ENCODE measurements around the gene STXBP5. TPM values are rescaled to one million over a fixed set of nuclear protein-coding genes. Genes with fewer than 3 reads are reported as not detected.
A peak's percentile ranks its signal among the peaks of the same experiment; 100 is the strongest.

STXBP5 gene
- total and polyA plus RNA-seq, 2 of the 4 experiments (the other 2 are of a cell fraction): 13.2 to 46.4 TPM

DNA sequence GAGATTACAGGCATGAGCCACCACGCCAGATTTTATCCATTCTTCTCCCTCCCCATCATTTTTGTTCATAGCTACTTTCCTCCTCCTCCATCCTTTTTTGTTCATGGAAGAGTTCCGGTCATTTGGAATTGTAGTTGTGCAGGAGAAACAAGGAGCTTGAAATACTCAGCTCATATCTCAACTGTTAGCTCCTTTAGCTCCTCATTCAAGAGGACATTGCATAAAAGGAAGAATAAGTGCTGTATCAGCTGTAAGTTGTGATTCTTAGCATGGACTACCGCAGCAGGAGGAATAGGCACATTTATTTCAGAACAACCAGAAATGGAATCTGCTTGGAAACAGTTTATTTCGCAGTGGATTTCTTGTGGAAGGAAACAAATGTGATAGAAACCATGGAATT is 7.6 kb downstream of the STXBP5 start:
- Histone ChIP-seq H3K27ac (ENCODE audit: insufficient read depth, low read length) (no peak overlapping the region), H3K4me2 (ENCODE audit: low read depth, low read length) (no peak overlapping the region), H2AK5ac (ENCODE audit: low read depth, low read length) (no peak overlapping the region), H3K9ac (ENCODE audit: low read depth, low read length) (no peak overlapping the region), H3K23ac (ENCODE audit: low read depth, low read length) (peak overlapping the region; percentile 20; the same call in 1 of the 2 replicates), H2BK15ac (ENCODE audit: low read depth, low read length) (no peak overlapping the region), H4K20me1 (ENCODE audit: insufficient read depth, low read length) (peaks cover 4% of the 10 kb centered on the region; the same call in 1 of the 2 replicates), H3K27me3 (ENCODE audit: control insufficient read depth, insufficient read depth, low read length) (no peaks in the 10 kb centered on the region), H3K4ac (ENCODE audit: low read depth, low read length) (no peak overlapping the region), H2AFZ (replicated peaks; ENCODE audit: low read length, poor library complexity) (no peak overlapping the region), H4K5ac (ENCODE audit: low read depth, low read length) (no peak overlapping the region), H3K79me1 (ENCODE audit: low read depth in 1 of 2, low read length in 2 of 2) (peaks cover 13 to 43% of the 10 kb centered on the region in 2 experiments; a peak in 3 of 4 replicates), H3K36me3 (ENCODE audit: control insufficient read depth, insufficient read depth, low read length) (peaks cover 7% of the 10 kb centered on the region; the same call in 1 of the 2 replicates), H3K4me3 (ENCODE audit: insufficient read depth, low read depth, low read length) (no peak overlapping the region), H4K8ac (ENCODE audit: low read depth in 2 of 2, low read length in 2 of 2) (no peak overlapping the region), H3K56ac (ENCODE audit: extremely low read depth, insufficient read depth, low read length) (no peak overlapping the region), H4K91ac (ENCODE audit: insufficient read depth, low read depth, low read length) (no peak overlapping the region), H2BK20ac (ENCODE audit: low read depth, low read length) (no peak overlapping the region), H3K4me1 (ENCODE audit: control insufficient read depth, insufficient read depth, low read length) (peaks cover 2% of the 10 kb centered on the region), H2BK5ac (ENCODE audit: low read depth, low read length, poor library complexity, severe bottlenecking) (no peak overlapping the region), H3K14ac (replicated peaks; ENCODE audit: low read depth, low read length) (0 out of 2 replicates have a peak overlapping the region, but pooled peaks have one; percentile 37), H3K18ac (ENCODE audit: low read depth, low read length) (peak overlapping the region; percentile 1; the same call in 1 of the 2 replicates), H3K9me3 (ENCODE audit: control insufficient read depth, insufficient read depth, low read length) (no peaks in the 10 kb centered on the region), H2BK120ac (ENCODE audit: low read depth, low read length) (no peak overlapping the region), H3K9me1 (ENCODE audit: insufficient read depth, low read length) (peaks cover 2% of the 10 kb centered on the region; the same call in 1 of the 2 replicates), H2AK9ac (replicated peaks; ENCODE audit: low read depth, low read length, poor library complexity) (no peak overlapping the region)
- intact Hi-C loops (cut with micrococcal nuclease): no loop called here
- CTCF ChIA-PET: no interaction called here
- no peak for DNase-seq
- TF ChIP-seq MAFK (IDR thresholded peaks at IDR 0.05; ENCODE audit: low read depth, low read length) (peak; percentile 65), NFE2L2 (IDR thresholded peaks at IDR 0.05; ENCODE audit: low read depth, low read length) (no peak)
- WGBS, 2 experiments (ENCODE audit: extremely low coverage in 2 of 2, insufficient read length in 1 of 2): no CpG with 5 or more reads among the region's 4 CpGs
- BruUV-seq (replicated peaks): no TSS peak
- in situ Hi-C loops (cut with MboI; ENCODE audit: low sequenced_read_pairs): loop anchor here (25.0 kb wide), 1 partner anchor 300 kb away; no protein-coding TSS in a partner anchor
- POLR2A ChIA-PET (ENCODE audit: unreplicated experiment): no interaction called here
- dilution Hi-C loops (cut with HindIII; ENCODE audit: low sequenced_read_pairs, unreplicated experiment): no loop called here
- ATAC-seq (ENCODE audit: low read depth): no peak

Measured in IMR-90 (cell line).